HG02588 (cell line): ENCODE results near the gene SGPP1.
"Not testable (repeated sequence)": the region's sequence is repeated elsewhere in the genome, so short reads cannot be mapped to it uniquely, and the experiment has no call there.

Experiments
- ATAC-seq: cut with Tn5 transposase; IDR thresholded peaks from one replicate; pipeline ENCODE4 v1.9.1; 2021; ENCODE audit warnings: mild to moderate bottlenecking, moderate library complexity; ENCODE audit not compliant: unreplicated experiment

SGPP1 gene

DNA sequence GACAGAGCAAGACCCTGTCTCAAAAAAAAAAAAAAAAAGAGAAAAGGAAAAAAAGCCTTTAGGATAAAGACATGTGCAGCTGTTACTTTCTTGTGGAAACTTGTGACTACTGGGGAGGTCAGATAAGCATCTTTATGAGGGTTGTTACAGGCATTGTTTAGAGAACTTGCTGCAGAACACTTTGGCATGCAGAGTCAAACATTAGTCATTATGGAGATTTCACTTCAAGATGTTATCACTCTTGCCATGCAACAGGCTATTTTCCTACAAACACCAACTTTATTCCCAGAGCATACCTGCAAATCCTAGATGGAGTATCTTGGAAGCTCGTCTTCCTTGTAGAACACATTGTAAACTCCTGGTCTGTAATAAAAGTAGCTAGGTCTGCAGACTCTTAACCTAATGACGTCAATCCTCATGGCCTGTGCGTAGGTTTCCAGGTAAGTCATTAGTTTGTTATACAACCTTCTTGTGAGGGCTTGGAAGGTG, 49.9 kb downstream of the SGPP1 start:
- no peak for ATAC-seq

DNA sequence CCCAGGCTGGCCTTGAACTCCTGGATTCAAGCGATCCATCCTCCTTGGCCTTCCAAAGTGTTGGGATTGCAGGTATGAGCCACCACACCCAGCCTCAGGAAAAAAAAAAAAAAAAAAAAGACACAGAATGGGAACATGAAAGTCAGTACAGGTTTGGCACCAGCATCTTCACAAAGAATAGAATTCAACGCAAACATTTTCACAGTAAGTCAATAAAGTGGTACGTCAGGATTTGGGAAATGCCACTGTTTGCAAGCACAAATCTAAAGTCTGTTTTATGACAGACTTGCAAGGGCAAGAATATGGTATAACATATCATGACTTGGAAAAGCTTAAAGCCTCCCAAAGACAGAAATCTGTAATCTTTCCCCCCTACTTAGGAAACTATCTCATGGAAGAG, 51.2 kb downstream of the SGPP1 start:
- no peak for ATAC-seq

DNA sequence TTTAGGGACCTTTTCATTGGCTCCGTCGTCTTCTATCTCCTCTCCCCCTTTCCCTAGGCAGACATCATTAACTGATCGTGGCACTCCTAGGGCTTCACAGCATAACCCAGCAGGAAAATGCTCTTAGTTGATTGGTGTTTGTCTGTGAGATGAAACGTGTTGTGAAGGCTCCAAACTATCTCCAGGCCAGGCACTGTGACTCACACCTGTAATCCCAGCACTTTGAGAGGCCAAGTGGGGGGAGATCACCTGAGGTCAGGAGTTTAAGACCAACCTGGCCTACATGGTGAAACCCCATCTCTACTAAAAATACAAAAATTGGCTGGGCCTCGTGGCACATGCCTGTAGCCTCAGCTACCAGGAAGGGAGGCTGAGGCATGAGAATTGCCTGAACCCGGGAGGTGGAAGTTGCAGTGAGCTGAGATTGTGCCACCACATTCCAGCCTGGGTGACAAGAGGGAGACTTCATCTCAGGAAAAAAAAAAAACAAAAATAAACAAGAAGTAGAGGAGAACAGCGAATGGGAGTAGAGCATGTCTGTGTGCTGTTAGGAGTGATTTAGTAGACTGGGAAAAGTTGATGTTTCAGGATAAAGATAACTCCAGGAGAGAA, 53.9 kb downstream of the SGPP1 start:
- ATAC-seq: no peak

DNA sequence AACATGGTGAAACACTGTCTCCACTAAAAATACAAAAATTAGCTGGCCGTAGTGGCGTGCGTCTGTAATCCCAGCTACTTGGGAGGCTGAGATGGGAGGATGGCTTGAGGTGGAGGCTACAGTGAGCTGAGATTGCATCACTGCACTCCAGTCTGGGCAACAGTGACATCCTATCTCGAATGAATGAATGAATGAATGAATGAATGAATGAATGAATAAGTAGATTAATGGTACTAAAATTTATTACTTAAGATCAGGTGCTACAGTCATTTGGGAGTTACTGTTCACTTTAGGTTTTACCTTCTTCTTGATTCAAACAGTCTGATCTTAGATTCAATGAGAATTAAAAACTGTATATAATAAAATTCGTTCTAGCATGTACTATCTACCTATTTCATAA, 54.6 kb downstream of the SGPP1 start:
- no peak for ATAC-seq

DNA sequence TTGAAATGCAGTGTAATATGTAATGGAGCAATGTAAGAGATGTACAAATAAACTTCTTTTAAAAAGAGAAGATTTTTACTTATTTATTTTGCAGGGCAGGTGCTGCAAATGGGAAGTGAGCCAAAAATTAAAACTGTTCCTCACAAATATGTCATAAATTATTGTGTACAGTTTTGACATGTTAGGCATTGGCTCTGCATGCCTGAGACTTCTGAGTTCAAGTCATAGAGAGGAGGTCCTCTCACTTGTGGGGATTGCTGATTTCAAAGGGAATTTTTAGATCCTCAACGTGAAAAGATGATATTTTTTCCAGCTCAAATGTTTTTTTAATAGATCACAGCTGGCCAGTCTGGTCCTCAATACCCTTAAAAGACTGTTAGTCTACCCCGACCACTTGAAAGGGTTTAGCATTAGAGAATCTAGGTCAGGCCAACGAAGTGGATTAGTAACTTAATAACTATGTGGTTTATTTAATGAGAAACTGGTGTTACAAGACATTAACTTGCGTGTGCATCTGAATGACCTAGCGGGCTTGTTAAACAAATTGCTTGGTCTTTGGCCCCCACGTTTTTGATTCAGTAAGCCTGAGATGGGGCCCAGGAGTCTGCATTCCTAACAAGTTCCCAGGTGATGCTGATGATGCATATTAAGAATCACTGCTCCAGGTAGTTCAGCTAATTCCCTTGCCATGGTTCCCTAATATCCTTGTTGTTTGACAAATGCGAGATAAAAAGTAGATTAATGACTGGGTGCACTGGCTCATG, 55.3 kb downstream of the SGPP1 start:
- ATAC-seq: peak; percentile 68

DNA sequence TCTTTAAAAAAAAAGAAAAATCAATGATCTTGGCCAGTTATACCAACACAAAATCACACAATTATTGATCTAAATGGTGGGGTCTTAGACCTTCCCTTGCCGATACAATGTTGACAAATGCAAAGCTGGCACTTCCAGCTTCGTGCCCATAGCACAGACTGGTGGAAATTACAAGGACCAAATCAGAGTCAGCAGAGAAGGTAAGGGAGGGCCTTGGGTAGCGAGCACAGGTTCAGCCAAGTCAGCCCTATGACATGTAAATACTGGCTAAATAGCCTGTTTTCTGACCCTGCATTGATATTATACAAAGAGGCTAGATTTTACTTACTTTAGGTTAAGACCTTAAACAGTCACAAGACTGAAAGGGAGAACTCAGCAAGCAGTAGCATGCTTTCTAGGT, 55.9 kb downstream of the SGPP1 start:
- ATAC-seq: no peak

DNA sequence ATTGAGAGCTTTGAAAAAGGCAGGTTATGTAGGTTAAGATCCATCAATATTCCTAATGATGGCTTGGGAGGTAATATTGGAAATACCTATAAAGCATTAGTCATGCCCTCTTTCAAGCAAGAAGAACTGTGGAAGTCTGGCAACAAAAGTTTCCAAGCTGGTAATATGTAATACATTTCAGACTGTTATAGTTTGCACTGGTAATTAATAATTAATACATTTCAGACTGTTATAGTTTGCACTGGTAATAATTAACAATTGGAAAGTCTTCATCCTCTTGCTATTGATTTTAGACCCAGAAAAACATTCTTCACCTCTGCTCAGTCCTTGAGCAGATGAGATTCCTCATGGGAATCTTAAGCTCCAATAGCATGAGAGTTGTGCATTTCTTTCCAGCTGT, 57.2 kb downstream of the SGPP1 start:
- ATAC-seq: no peak

DNA sequence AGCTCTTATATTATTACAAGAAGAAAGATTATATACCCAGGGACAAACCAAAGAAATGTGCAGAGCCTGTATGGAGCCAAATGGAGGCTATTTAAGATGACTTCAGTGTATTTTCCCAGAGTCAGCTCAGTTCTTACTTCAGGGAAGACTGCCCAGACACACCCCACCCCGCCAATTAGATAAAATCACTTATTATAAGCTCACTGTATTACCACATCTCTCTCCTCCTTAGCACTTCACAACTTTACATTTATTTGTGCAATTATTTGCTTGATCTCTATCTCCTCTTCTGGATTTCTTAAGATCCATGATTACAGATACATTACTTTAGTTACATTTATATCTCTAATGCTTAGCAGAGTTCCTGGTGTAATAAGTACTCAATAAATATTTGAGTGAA, 61.5 kb downstream of the SGPP1 start:
- no peak for ATAC-seq

DNA sequence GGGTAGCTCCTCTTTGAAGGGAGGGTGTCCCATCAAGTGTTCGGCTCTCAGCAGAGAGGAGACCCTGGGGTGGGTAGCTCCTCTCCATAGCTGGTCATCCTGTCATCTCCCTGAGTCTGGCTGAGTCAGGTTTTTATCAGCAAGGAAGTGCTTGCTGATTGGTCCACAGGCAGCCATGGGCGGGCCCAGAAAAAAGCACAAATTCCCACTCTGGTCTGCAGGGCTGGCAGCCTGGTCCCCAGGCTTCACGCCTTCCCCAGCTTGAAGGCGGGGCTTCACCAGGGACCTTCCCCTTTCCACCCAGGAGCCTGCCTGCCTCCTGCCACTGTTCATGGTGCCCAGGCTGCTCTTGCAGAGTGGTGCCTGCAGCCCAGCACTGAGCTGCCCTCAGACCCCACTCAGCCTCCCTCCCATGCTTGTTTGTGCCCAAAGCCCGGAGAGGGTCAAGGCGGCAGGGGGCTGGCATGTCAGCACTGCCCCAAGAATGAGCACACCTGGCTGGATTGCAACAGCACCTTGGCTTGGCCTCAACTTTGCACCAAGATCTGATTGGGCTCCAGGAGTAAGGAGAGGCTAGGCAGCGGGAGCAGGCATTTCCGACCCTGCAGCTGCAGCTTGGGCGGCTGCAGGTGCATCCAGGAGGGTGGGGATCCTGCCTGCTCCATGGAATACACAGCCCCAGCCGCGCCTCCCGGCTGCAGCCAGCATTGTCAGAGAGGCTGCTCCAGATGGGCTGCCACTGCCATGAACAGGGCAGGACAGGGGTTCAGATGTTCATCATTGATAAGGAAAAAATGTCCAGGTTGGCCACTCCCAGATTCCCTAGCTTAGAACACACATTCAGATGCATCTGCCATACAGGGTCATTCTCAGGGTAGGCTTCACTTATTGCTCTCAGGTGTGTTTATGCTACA, 64.2 kb downstream of the SGPP1 start:
- peak; percentile 45 for ATAC-seq

DNA sequence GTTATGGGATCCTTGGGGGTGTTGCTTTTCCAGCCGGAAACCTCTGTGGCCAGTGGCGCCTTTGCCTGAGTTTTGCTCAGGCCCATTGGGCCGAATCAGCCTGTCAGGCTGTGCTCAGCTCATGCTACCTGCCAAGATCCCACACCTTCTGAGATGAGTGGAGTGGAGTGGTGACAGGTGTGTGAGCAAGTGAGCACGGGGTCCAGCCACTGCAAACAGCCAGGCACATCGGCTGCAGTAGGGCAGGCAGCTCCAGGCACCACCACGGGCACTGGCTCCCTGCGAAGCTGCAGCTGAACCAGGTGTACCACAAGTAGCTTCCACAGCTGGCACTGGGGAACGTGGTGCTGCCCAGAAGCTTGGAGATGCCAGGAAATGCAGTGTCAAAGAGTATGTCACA, 65.1 kb downstream of the SGPP1 start:
- no peak for ATAC-seq

DNA sequence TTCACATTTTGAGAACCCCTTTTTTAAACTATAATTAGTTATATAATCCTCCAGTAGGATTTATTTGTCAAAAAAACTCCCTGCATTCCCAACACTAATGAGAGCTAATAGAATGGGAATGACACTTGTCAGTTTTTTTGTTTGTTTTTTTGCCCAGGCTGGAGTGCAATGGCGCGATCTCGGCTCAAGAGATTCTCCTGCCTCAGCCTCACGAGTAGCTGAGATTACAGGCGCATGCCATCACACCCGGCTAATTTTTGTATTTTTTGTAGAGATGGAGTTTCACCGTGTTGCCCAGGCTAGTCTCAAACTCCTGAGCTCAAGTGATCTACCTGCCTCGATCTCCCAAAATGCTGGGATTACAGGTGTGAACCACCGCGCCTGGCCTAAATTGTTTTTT, 66.0 kb downstream of the SGPP1 start:
- not testable (repeated sequence) for ATAC-seq

DNA sequence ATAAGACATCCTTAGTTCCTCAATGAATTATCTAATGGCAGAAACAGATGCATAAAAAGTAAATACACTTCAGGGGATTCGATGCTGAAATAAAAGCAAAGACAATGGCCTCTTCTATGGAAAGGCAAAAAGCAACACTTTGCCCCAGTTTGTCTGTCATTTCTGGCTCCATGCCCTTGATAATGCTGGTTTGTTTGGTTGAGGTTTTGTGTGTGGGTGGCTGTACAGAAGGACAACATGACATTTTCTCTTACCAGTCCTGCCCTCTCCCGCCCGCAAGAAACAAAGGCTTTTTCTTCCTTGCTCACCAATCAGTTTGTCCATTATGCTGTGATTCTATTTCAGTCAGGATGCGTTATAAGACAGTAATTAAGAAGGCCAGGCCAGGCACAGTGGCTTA, 68.1 kb downstream of the SGPP1 start:
- no peak for ATAC-seq

DNA sequence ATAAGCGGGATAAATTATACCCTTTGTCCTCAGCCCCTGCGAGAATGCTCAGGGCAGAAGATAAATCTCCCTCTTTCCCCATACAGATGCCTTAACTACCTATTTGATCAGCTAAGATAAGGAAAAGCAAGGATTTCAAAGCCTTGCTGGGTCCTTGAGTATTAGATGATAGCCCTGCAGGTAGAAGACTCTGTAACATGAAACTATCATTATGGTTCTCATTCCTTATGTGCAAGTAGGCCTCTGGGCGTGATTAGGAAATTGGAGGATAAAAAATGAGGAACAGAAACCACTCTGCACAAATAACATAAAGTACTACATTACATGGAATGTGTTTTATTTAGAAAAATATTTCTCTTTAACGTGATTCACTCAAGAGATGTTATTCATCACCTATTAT, 71.7 kb downstream of the SGPP1 start:
- ATAC-seq: no peak

DNA sequence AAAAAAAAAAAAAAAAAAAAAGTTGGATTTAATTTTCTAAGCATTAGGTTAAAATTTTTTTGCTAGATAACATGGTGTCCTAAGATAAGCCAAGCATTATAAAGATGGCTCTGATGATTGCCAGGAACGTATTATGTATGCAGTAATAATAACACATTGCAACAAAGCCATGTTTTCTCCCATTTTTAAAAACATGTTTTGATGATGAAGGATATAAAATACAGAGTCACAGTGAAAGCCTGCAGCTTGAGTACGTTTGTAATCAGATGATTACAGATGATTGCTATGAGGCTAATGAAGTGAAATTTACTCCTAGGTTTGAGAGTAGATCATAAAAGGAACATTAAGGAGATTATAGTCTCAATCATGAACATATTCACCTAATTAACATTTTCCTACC, 72.9 kb downstream of the SGPP1 start:
- no peak for ATAC-seq

DNA sequence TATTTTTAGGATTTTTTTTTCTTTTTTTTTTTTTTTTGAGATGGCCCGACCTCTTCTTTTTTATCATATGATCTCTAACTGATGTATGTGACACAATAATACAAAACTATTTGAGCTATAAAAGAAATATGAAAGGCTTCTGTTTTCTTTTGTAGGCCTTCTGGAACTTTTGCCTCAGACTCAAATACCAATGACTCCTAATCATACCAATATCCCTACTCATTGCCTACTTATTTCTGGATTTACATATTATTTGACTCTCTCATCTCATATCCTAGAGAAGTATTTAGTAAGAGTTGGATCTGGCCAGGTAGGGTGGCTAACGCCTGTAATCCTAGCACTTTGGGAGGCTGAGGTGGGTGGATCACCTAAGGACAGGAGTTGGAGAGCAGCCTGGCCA, 73.5 kb downstream of the SGPP1 start:
- ATAC-seq: no peak

DNA sequence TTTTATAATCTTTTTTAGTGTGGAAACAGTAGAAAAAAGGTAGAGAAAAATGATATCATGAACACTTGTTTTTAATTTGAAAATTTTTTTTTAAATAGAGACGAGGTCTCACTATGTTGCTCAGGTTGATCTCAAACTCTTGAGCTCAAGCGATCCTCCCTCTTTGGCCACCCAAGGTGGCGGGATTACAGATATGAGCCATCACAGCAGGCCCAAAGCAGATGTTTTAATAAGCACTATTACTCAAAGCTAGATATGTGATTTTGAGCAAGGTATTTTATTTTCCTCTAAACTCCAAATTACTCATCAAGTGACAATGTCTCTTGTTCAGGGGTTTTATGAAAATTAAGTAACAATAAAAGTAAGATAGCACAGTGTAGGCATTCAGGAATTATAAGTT, 75.5 kb downstream of the SGPP1 start:
- ATAC-seq: no peak

DNA sequence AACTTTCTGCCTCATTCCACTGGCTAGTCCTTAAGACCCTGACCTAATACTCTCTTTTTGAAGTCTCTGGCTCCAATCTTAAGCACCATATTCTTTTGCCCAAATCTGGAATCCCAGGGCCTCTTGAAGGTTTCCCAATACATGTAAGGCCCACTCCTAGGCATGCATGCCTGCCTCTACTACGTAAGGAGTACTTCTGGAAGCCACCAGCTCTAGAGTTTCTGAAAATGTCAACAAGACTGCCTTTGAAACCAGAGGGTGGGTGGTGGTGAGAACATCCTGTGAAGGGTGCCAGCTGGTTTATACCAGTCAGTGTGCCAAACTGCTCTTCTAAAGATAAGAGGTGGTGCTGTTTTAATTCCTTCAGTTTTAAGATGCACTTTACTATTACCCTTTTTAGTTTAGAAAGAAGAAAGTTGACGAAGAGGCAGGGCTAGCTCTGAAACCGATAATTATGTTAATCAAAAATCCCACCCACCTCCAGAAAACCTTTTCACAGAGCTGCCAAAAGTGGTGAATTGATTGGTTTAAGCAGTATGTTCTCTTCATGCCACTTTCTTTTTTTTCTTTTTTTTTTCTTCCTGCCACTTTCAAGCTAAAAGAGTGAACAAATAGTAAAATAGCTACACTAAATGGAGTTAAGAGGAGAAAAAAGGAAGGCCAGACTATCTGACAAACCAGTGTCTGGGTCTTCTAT, 77.5 kb downstream of the SGPP1 start:
- peak; percentile 56 for ATAC-seq

DNA sequence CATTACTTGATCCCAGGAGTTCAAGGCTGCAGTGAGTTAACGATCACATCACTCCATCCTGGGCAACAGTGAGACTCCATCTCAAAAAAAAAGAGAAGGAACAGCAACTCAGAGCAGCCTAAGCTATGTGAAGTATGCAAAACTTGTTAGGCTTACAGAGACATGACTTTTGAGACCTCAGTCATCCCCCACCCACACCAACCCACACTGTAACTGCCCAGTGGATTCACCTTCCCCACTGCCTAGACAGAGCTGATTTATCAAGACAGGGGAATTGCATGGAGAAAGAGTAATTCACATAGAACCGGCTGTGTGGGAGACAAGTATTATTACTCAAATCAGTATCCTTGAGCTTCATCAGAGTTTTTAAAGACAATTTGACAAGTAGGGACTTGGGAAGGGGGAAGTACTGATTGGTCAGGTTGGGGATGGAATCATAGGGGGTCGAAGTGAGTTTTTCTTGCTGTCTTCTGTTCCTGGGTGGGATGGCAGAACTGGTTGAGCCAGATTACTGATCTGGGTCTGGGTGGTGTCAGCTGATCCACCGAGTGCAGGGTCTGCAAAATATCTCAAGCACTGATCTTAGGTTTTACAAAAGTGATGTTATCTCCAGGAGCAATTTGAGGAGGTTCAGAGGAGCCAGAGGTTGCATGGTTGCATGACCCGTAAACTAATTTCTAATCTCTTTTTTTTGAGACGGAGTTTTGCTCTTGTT, 80.0 kb downstream of the SGPP1 start:
- peak; percentile 83 for ATAC-seq

DNA sequence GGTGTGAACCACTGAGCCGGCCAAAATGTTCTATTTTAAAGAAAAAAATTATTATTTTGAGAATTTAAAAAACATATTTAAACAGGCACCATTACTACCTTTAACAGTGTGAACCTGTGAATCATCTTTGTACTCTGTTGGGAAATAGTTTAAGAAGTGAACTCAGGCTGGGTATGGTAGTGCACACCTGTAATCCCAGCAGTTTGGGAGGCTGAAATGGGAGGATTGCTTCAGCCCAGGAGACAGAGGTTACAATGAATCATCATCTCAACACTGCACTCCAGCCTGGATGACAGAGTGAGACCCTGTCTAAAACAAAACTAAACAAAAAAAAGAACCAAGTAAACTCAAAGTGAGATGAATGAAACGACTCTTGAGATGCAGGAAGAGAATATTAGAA, 83.1 kb downstream of the SGPP1 start:
- no peak for ATAC-seq

DNA sequence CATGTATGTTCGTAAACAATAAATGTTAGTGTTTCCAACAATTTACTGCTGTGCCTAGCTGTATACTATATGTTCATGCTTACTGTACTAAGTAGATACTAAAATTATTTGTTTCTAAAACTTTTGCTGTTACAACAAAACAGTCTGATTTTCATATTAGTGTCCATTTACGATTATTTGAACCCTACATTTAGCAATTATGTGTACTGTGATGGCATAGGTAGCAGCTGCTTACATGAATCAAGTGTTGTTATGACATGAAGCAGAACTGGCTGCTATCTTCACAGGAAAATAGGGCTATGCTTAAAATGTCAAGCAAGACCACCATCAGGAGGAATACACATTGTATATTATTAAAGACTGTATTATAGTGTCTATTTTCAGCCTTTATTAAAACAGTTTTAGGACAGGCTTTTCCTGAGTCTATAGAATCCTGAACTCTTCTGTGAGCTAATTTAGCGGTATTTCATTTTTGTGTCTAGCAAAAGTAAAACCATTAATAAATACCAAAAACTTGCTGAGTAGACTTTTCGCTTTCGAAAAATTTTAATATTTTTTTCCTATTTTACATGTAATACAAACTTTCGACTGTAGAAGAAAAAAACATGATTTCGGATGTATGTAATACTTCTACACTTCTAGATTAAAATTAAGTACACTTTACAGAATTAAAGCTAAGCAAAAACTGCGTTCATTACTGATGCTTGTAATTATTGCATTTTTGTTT, 85.0 kb downstream of the SGPP1 start:
- no peak for ATAC-seq
